G401.6 (cell line): ENCODE data around the gene SFT2D2.

Experiments used
- FAIRE-seq: peaks from 2 replicates; lab custom pipeline; 2012; peaks lifted over from hg19 to GRCh38; lab: Jason Lieb, UNC

The SFT2D2 gene

DNA sequence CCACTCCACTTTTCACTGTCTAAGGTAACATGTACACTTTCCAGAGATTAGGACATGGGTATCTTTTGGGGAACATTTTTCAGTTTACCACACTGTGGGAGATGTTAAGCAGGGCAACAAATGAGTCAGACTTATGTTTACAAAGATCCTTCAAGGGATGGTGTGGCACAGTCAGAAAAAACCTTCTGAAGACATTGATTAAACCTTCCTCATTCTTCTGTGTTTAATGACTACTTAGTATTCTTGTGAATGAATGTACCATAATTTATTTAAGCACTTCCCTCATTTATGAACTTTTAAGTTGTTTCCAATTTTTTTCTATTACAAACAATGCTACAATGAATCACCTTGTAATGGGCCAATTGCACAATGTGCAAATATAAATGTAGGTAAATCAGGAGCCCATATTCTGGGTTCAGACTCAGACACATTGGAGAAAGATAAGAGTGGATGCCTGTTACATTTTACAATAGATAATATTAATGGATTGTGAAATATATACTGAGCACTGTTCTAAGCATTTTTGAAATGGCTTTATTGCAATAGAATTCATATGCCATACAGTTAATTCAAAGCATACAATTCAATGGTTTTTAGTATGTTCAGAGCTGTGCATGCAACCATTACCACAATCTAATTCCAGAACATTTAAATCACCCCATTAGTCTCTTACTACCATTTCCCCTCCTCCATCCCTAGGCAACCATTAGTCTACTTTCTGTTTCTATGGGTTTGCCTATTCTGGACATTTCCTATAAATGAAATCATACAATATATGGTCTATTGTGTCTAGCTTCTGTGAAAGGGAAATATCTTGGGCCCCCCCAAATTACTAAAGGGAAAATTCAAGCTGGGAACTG lies 1.9 kb upstream of the SFT2D2 start:
- FAIRE-seq, result no peak

GRCh38 chr1:168224991-168225390 lies 813 bp upstream of the SFT2D2 start:
- no peak for FAIRE-seq

- FAIRE-seq, result no peak
These were observed 1.8 kb downstream of the SFT2D2 start for GRCh38 chr1:168227620-168228019.

- FAIRE-seq, result no peak
These were observed 4.1 kb downstream of the SFT2D2 start for GRCh38 chr1:168229893-168230292.

DNA sequence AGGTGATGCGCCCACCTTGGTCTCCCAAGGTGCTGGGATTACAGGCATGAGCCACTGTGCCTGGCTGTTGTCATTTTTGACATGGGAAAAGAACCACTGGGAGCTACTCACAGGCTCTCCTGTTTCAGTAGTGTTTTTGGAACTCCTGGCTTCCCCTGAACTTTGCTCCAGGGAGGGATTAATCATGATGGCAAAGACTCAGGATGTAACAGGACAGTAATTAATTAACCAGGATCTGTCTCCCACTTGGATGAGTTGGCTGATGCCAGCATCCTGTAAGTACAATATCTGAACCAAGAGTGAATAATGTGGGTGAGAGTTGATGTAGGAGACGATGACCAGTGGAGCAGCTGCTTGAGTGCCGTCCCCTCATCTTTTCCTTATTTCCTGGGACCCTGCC lies 4.9 kb downstream of the SFT2D2 start:
- no peak for FAIRE-seq

GRCh38 chr1:168234846-168235547 lies 9.2 kb downstream of the SFT2D2 start:
- peak; percentile 46 for FAIRE-seq

DNA sequence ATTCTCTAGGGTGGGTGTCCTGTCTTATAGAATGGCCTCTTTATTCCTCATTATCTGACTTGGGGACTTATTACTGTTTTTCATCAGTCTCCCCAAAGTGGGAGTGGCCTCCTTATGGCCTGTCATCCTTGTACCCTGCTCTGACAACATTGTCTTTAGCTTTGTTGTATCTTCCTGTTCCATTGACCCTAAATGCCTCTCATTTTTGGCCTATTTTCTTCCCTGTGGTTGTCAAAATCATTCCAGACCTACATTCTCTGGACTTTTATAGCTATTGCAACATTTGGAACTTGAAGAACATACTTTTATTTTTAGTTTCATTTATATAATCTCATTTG lies 9.7 kb downstream of the SFT2D2 start:
- no peak for FAIRE-seq

DNA sequence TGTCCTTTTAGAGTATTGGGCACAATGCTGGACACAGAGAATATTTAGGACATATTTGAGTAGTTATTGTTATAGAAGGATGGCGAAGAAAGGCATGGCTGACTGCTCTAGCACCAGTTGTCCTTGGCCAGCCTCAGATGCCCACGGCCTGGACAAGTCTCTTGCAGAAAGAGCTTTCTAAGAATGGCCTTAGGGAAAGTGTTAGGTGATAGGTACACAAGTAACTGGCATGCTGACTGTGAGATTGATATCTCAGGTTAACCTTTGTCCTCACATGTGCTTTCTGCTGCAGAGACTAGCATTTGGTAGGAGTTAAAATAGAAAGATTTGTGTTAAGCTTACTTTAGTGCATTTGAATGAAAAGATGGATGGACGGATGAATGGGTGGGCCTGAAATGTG lies 10.1 kb downstream of the SFT2D2 start:
- FAIRE-seq, result no peak

GRCh38 chr1:168236836-168237611 lies 11.2 kb downstream of the SFT2D2 start:
- FAIRE-seq, result no peak

- FAIRE-seq, result no peak
These were observed 17.4 kb downstream of the SFT2D2 start for GRCh38 chr1:168243198-168243597.

- no peak for FAIRE-seq
These were observed 17.9 kb downstream of the SFT2D2 start for GRCh38 chr1:168243636-168244212.

GRCh38 chr1:168245042-168245441 lies 19.2 kb downstream of the SFT2D2 start:
- FAIRE-seq, result no peak

DNA sequence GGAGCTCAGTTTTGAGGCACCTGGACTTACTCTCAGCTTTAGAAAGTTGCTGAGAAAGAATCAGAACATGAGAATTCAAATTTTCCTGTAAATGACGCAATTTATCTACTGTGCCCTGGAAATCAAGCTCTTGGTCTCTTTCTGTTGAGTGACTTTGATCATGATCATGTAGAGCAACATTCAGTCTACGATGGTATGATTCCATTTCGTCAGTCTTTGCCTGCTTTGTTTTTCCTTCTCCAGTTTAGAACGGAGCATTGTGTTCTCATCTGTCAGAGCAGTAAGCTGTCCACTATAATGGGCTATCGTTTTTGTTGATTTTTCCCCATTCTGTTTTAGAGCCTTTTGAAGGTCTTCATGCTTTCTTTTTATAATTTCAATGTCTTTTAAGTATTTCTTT lies 20.7 kb downstream of the SFT2D2 start:
- no peak for FAIRE-seq

DNA sequence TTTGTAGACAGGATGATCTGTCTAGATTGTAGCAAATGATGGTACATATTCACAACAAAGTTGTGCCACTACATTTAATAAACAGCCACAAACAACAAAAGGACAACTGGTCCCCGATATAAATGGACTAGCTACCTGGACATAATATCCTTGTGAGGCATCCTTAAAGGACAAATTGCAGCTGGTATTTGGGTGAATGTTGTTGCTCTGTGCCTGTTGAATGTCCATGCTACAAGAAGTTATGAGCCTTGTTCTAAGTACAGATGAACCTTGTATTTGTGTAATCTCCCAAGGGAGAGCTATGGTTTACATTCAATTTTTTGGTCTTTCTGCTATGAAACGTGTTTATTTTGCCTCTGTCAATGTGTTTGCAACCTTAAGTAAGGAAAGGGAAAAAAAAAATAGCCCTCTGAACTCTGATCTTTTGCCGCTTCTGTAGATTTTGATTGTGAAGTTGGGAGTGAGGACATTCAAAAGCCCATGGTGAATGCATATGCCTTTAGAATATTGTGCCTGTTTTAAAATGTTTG lies 26.5 kb downstream of the SFT2D2 start:
- FAIRE-seq, result no peak

DNA sequence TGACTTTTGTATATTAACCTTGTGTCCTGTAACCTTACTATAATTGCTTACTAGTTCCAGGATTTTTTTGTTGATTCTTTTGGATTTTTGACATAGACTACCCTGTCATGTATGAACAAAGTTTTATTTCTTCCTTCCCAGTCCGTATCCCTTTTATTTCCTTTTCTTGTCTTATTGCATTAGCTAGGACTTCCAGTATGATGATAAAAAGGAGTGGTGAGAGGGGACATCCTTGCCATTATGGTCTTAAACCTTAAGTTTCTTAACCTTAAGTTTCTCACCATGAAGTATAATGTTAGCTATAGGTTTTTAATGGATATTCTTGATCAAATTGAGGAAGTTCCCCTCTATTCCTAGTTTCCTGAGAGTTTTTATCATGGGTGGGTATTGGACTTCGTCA lies 30.4 kb downstream of the SFT2D2 start:
- no peak for FAIRE-seq

DNA sequence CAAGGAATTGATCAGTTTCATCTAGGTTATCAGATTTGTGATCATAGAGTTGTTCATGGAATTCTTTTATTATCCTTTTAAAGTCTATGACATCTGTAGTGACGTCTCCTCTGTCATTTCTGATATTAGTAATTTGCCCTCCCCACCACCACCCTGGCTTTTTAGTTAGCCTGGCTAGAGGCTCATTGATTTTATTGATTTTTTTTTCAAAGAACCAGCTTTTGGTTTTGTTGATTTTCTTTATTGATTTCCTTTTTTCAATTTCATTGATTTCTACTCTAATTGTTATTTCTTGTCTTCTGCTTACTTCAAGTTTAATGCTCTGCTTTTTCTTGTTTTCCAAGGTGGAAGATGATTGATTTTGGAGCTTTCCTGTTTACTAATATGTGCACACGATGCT lies 31.6 kb downstream of the SFT2D2 start:
- FAIRE-seq, result no peak

DNA sequence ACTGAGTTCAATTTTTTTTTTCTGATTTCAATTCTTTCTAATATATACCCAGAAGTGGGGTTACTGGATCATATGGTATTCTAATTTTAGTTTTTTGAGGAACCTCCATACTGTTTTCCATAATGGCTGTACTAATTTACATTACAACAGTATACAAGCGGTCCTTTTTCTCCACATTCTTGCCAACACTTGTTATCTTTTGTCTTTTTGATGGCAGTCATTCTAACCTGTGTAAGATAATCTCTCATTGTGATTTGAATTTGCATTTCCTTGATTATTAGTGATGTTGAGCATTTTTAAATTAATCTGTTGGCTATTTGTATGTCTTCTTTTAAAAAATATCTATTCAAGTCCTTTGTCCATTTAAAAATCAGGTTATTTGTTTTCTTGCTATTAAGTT lies 33.8 kb downstream of the SFT2D2 start:
- no peak for FAIRE-seq

DNA sequence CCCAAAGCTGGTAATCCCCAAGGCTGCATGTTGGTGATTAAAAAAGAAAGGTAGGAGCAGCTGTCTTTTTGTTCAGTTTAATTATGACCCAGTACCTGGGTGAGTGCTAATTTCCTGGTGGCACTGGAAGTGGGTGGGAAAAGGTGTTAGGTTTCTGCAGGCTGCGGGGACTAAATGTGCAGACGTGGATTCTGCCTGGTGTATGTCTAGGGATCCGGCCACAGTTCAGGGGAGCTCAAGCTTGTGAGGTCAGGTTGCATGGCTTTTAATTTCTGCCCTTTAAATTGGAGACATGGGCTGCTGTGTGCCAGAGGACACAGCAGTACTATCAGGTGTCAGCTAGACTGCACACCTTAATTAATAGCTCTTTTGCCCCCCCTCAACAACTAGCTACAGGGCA lies 34.6 kb downstream of the SFT2D2 start:
- no peak for FAIRE-seq

DNA sequence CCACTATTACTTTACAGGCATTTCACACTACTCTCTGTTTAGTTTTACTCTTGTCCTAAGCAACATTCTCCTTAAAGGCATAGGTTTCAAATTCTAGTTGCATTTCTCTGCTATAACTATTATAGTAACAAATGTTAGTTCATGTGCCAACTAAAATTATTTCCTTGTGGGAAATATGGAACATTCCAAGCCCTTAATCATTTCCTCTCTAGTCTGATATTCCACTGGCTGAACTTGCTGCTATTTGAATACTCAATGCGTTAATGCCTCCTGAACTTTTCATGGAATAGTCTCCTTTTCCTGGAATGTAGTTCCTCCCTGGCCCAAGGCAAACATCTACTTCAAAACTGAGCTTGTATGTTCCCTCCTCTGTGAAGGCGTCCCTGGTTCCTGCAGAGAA lies 35.6 kb downstream of the SFT2D2 start:
- no peak for FAIRE-seq

DNA sequence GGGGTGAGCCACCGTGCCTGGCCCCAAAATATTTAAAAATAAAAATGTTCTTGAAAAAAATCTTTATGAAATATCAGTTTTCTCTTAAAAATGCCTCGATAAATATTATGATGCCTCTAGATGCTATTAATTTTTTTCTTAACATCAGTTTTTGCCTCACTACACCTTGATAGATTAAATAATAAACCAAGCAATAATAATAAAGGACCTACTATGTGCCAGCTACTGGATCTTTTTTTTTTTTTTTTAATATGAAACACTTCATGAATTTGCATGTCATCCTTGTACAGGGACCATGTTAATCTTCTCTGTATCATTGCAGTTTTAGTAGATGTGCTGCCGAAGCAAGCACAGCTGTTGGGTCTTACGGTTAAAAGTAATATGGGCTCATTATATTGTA lies 37.3 kb downstream of the SFT2D2 start:
- no peak for FAIRE-seq

- FAIRE-seq, result no peak
These were observed 38.5 kb downstream of the SFT2D2 start for GRCh38 chr1:168264296-168264695.

DNA sequence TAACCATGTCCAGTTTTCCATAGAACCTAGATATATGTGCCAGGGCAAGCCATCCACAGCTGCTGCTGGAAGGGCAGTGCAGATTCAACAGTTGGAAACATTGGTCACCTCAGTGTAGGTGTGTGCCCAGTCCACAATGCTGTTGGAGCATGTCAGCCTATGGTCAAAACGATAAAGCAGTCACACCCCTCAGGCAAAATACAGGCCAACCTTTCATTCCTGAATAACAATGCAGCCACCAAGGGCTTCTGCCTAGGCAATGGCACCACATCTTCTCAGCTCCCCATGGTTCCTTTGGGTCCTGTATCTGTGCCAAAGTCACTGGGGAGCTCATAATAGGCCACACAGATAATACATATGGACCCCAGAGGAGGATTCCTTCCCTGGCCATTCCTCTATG lies 39.8 kb downstream of the SFT2D2 start:
- no peak for FAIRE-seq
